IPS-18a (cell line): ENCODE measurements around the gene HERC2.

Experiments used
- H3K27ac ChIP-seq: one replicate; pipeline ENCODE4 v1.5.1; 2013; ENCODE audit warnings: low read length
- H3K27me3 ChIP-seq: one replicate; pipeline ENCODE4 v1.6.1; 2013; ENCODE audit warnings: mild to moderate bottlenecking, low read length; ENCODE audit not compliant: control insufficient read depth, insufficient read depth
- H3K36me3 ChIP-seq: one replicate; pipeline ENCODE4 v1.6.1; 2013; ENCODE audit warnings: low read depth, low read length; ENCODE audit not compliant: control insufficient read depth
- H3K4me1 ChIP-seq: one replicate; pipeline ENCODE4 v1.6.1; 2013; ENCODE audit warnings: low read depth, low read length; ENCODE audit not compliant: control insufficient read depth
- H3K4me3 ChIP-seq: one replicate; pipeline ENCODE4 v1.5.1; 2013; ENCODE audit warnings: low read length
- H3K9ac ChIP-seq: one replicate; pipeline ENCODE4 v1.6.1; 2013; ENCODE audit warnings: mild to moderate bottlenecking, low read length, moderate library complexity
- H3K9me3 ChIP-seq: one replicate; pipeline ENCODE4 v1.6.1; 2013; ENCODE audit warnings: low read depth, low read length; ENCODE audit not compliant: control insufficient read depth

The HERC2 gene

GRCh38 chr15:28098766-28099554 is 223.0 kb downstream of the HERC2 start, which contains the start of gene OCA2:
Gene OCA2, minus strand, starts transcription at chr15:28099315. Its CDS starts 17,441 bp downstream, at chr15:28081874.
- H3K36me3 ChIP-seq = no peaks in the 10 kb centered on the region
- H3K4me3 ChIP-seq = peak within 1 kb of the TSS; percentile 48
- H3K27ac ChIP-seq = no peak within 1 kb of the TSS
- no peak within 1 kb of the TSS for H3K9ac ChIP-seq
- H3K9me3 ChIP-seq = no peaks in the 10 kb centered on the region
- peaks cover 4% of the 10 kb centered on the region for H3K4me1 ChIP-seq
- peaks cover 92% of the 10 kb centered on the region for H3K27me3 ChIP-seq

DNA sequence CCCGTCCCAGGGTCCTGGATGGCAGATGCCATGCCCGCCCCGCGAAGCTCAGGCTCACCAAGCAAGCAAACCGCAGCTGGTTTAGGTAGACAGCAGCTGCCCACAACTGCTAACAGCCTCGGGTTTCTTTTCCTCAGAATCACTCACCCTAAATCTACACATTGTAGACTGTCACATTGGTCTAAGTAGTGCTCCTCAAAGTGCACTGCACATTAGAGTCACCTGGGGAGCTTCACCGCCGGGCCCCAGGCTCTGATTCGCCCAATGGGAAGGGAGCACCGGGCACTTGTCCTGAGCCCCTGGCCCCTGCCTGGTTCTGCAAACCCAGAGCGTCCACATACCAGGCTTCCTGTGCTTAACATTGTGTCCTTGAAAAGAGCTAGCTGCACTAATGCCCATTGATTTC is 223.6 kb downstream of the HERC2 start:
- H3K27me3 ChIP-seq = peaks cover 92% of the 10 kb centered on the region
- H3K9ac ChIP-seq = no peak overlapping the region
- no peak overlapping the region for H3K4me3 ChIP-seq
- H3K9me3 ChIP-seq = no peaks in the 10 kb centered on the region
- H3K27ac ChIP-seq = no peak overlapping the region
- H3K36me3 ChIP-seq = no peaks in the 10 kb centered on the region
- H3K4me1 ChIP-seq = peaks cover 3% of the 10 kb centered on the region

- no peak overlapping the region for H3K4me3 ChIP-seq
- no peaks in the 10 kb centered on the region for H3K36me3 ChIP-seq
- H3K27me3 ChIP-seq = peaks cover 92% of the 10 kb centered on the region
- peaks cover 3% of the 10 kb centered on the region for H3K4me1 ChIP-seq
- H3K9ac ChIP-seq = no peak overlapping the region
- H3K9me3 ChIP-seq = no peaks in the 10 kb centered on the region
- H3K27ac ChIP-seq = no peak overlapping the region
Measured at GRCh38 chr15:28097656-28098359, 224.2 kb downstream of the HERC2 start.

DNA sequence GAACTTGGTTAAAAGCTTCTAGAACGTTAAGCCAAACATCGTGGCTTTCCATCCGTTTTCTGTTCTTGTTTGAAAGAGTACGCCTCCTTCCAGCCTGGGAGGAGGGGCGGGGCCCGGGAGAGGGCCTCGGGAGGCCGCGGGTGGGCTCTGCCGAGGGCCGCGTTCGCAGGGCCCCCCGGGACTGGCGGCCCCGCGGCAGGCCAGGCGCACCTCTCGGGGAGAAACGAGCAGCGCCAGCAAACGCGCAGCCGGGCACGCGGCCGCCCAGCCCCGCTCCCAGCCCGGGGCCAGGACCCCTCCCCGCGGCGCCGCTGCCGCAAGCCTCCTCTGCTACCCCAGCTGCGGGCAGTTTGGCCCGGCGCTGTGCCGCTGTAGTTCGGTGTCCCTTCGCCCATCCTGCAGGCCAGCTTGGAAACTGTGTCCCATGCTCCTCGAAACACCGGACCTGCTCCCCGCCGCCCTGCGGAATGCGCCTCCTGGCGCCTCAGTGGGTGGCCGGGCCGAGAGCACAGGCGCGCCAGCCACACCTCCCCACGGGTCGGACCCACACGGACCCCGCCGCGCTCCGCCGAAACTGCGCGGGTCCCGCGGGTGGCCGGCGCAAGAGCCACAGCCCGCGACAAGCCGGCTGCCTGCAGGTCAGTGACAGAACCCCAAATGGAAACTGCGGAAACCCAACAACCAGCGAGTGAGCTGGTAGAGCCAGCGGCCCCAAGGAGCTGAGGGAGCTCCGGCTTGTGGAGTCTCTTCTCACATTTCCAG is 225.1 kb downstream of the HERC2 start:
- H3K9me3 ChIP-seq = no peaks in the 10 kb centered on the region
- no peak overlapping the region for H3K27ac ChIP-seq
- H3K27me3 ChIP-seq = peaks cover 95% of the 10 kb centered on the region
- peak overlapping the region; percentile 59 for H3K4me3 ChIP-seq
- H3K36me3 ChIP-seq = no peaks in the 10 kb centered on the region
- H3K4me1 ChIP-seq = peaks cover 3% of the 10 kb centered on the region
- H3K9ac ChIP-seq = no peak overlapping the region

- H3K4me1 ChIP-seq = peaks cover 3% of the 10 kb centered on the region
- H3K27ac ChIP-seq = no peak overlapping the region
- H3K9ac ChIP-seq = no peak overlapping the region
- no peaks in the 10 kb centered on the region for H3K36me3 ChIP-seq
- peak overlapping the region; percentile 59 for H3K4me3 ChIP-seq
- H3K27me3 ChIP-seq = peaks cover 90% of the 10 kb centered on the region
- no peaks in the 10 kb centered on the region for H3K9me3 ChIP-seq
Measured at GRCh38 chr15:28096411-28096669, 225.6 kb downstream of the HERC2 start.

DNA sequence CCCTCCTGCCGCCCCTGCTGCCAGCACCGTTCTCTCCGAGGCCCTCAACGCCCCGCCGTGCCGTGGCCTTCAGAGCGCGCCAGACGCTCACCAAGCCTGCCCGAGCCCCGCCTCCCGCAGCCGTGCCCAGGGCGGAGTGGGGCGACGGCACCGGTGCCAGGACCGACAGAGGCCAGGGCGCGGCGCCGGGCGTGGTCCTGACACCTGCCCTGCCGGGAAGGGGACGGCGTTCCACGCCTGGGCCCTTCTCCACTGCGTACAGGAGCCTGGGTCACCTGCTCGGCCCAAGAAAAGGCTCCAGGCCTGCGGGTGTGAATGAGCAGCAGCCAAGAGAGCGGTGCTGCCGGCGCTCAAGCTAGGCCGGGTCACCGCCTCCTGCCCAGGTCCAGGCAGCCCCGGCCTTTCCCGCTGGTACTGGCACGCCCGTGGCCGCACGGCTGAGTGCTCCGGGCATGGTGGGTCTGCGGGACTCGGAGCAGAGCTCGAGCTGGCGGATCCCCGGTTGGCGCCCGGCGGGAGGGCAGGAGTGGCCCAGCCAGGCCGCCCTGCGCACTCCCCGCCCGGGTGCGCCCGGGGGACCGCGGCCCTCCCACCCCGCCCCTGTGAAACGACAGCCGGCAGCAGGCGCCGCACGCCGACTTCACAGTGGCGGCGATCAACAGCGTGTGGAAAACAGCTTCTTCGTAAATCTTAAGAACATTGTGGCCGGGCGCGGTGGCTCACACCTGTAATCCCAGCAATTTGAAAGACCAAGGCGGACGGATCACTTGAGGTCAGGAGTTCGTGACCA is 227.1 kb downstream of the HERC2 start:
- Histone ChIP-seq H3K4me1 (peaks cover 3% of the 10 kb centered on the region), H3K9ac (no peak overlapping the region), H3K9me3 (no peaks in the 10 kb centered on the region), H3K27ac (no peak overlapping the region), H3K36me3 (no peaks in the 10 kb centered on the region), H3K27me3 (peaks cover 75% of the 10 kb centered on the region), H3K4me3 (peak overlapping the region; percentile 59)

GRCh38 chr15:28093752-28094535 is 228.0 kb downstream of the HERC2 start:
- H3K9ac ChIP-seq = no peak overlapping the region
- no peak overlapping the region for H3K27ac ChIP-seq
- peaks cover 3% of the 10 kb centered on the region for H3K4me1 ChIP-seq
- H3K9me3 ChIP-seq = no peaks in the 10 kb centered on the region
- peak overlapping the region; percentile 41 for H3K4me3 ChIP-seq
- peaks cover 67% of the 10 kb centered on the region for H3K27me3 ChIP-seq
- H3K36me3 ChIP-seq = no peaks in the 10 kb centered on the region

- no peak overlapping the region for H3K9ac ChIP-seq
- H3K4me1 ChIP-seq = peaks cover 3% of the 10 kb centered on the region
- H3K36me3 ChIP-seq = no peaks in the 10 kb centered on the region
- no peaks in the 10 kb centered on the region for H3K9me3 ChIP-seq
- H3K4me3 ChIP-seq = no peak overlapping the region
- peaks cover 40% of the 10 kb centered on the region for H3K27me3 ChIP-seq
- no peak overlapping the region for H3K27ac ChIP-seq
Measured at GRCh38 chr15:28091313-28091712, 230.7 kb downstream of the HERC2 start.

DNA sequence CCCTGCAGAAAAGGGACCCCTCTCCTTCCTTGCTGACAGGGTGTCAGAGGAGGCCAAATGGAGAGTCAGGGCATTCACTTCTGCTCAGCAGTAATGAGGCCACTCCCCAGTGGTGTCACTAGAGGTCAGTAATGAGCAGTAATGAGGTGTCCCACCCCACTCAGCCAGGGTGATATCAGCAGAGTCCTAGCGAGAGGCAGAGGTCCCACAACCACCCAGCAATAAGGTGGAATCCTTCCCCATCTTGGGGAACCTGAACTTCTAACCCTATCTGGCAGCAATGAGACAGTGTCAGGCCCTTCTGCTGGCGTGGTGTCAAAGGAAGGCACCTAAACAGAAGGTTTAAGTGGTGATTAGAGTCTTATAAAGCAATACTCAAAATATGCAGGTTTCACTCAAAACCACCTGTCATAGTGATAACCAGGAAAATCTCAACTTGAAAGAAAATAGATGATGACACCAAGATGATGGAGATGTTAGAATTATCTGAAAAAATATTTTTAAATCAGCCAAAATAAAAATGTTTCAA is 235.7 kb downstream of the HERC2 start:
- no peaks in the 10 kb centered on the region for H3K36me3 ChIP-seq
- no peak overlapping the region for H3K4me3 ChIP-seq
- H3K9me3 ChIP-seq = no peaks in the 10 kb centered on the region
- no peaks in the 10 kb centered on the region for H3K4me1 ChIP-seq
- H3K9ac ChIP-seq = no peak overlapping the region
- no peak overlapping the region for H3K27ac ChIP-seq
- no peaks in the 10 kb centered on the region for H3K27me3 ChIP-seq

- Histone ChIP-seq H3K27ac (no peak overlapping the region), H3K4me3 (no peak overlapping the region), H3K4me1 (peaks cover under 1% of the 10 kb centered on the region), H3K36me3 (no peaks in the 10 kb centered on the region), H3K9ac (no peak overlapping the region), H3K27me3 (no peaks in the 10 kb centered on the region), H3K9me3 (no peaks in the 10 kb centered on the region)
Measured at GRCh38 chr15:28085489-28086174, 236.3 kb downstream of the HERC2 start.
